ENCODE measurements around the gene VEZF1. TPM values are rescaled to one million over a fixed set of nuclear protein-coding genes. Genes with fewer than 3 reads are reported as not detected.
"Not testable (repeated sequence)": the region's sequence is repeated elsewhere in the genome, so short reads cannot be mapped to it uniquely, and the experiment has no call there.

VEZF1 gene
- total RNA-seq, 1 experiment from 2014 or later: 45.5 TPM

DNA sequence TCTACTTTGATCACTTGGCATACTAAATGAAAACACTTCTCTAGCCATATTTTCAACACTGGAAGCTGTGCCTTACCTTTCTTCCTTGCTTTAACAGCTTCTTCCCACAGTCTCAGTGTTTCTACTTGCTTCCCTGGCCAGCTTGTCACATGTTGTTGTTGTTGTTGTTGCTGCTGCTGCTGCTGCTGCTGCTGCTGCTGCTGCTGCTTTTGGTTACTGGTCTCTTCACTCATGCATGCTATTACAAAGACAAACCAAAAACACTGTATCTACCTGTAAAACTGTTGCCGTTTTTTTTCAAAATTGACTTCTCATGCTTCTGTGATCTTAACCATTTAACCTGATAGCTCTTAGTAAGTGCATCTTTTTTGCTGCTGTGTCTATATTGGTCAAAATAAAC lies 9.0 kb downstream of the VEZF1 start:
- DNase-seq (ENCODE audit: extremely low read depth, low read depth): no peak

DNA sequence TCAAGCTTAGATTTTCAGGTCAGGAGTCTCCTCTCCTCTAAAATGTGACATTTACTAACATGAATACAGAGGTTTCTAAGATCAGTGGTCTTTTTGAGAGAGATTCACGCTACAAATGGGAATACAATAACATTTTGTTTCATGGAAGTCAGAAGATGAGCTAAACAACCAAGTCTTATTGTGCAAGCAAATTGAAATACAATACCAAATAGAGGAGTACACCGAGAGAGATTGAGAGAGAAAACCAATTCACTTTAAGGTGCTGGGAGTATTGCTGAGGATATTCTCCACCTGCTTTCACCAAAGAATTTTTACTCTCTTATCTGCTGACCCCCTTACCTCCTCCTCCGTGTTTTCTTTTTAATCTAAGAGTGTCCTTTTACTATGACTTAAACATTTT lies 11.5 kb downstream of the VEZF1 start:
- no peak for DNase-seq (ENCODE audit: extremely low read depth, low read depth)

DNA sequence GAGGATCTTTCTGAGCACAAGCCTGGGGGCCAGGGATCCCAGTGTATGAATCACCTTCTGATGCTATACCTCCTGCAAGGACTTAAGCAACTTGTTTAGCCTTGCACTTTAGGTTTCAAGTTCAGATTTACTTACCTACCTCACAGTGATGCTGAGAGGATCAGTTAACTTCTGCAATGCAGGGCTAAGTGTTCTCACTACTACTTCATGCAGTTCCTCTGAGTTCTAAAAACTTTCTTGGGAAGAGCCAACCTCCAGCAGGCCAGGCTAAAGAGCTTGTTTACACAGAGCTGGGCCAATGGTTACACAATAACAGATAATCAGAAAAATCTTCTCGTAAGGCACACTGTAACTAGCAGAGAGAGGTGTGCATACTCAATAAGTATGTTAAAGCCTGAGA lies 13.0 kb downstream of the VEZF1 start:
- no peak for DNase-seq (ENCODE audit: extremely low read depth, low read depth)

DNA sequence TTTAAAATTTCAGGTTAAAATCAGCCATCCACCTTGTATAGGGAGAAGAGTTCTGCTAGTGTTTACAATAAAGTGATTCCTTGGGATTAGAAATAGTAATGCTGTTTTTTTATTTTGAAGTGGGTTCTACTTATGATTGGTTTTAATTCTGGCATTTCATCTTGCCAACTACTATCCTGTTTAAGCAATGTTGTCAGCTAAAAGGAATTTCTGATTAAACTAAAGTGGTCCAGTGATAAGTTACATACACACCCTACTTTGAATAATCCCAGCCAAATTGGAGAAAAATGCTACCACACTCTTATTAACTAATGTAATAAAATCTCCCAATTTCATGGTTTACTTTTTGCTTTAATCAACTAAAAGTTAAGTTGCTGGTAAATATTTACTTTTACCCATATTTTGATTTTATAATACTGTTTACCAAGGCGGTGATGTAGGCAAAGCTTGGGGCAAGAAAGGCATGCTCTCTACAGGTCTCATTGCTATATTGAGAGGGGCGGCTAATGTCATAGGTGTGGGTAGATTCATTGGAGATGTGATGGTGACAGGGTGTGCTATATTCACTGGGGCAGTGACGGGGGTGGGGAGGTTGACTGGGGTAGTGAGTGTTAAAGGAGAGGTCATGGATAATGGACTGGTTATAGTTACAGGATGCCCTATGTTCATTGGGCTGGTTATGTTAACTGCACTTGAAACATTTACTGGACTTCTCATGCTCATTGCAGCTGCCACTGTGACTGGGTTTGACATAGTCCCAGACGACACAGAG lies 13.8 kb downstream of the VEZF1 start:
- not testable (repeated sequence) for DNase-seq (ENCODE audit: extremely low read depth, low read depth)

DNA sequence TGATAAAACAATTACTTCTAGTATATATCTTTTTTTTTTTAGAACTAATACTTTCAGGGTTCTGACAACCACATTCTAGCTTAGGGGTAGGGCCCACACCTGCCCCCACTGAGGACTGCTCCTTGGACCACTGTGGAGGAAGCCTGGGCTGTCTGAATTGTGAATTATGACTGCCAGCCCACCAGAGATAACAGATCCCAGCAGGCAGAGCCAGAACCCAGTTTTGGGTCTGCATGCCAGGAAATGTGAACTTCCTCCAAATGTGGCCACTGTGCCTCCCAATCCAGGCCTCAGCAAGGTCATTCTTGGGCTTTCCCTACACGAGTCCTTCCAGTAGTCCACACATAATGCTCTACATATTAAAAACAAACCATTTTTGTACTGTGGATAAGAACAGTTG lies 15.9 kb downstream of the VEZF1 start:
- DNase-seq (ENCODE audit: extremely low read depth, low read depth): no peak

DNA sequence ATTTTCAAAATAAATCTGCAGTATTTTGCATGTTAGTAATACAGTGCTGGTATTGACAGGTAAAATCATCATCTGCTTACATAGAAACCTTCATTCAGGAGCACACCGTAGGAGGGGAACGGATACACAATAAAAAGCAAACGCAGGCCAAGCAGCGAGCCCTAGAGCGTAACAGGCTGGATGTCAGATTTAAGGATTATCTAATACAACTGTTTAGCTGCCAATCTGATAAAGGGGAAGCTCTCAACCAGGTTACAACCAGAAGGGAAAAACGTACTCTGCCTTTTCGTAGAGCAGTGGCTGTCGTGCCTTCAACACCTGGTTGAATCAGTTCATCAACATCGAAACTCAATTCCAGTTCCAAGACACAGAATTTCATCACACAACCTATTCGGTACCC lies 16.5 kb downstream of the VEZF1 start:
- no peak for DNase-seq (ENCODE audit: extremely low read depth, low read depth)

DNA sequence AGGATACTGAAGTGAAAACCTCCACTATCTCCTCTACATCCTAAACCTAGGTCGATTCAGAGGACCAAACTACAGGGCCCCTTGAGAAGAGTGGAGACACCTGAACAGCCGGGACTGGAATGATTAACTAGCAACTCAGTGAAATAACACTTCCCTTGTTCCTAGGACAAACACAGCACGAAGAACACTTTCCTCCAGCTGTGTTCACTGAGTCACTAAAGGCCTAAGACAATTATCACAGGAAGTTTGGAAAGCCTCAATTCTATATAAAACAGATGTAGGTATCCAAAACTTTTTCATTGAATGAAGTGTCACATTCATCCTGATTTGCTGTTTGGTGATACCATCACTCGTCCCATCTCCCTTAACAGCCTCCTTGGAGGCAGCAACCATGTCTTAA lies 17.3 kb downstream of the VEZF1 start:
- DNase-seq (ENCODE audit: extremely low read depth, low read depth): no peak

DNA sequence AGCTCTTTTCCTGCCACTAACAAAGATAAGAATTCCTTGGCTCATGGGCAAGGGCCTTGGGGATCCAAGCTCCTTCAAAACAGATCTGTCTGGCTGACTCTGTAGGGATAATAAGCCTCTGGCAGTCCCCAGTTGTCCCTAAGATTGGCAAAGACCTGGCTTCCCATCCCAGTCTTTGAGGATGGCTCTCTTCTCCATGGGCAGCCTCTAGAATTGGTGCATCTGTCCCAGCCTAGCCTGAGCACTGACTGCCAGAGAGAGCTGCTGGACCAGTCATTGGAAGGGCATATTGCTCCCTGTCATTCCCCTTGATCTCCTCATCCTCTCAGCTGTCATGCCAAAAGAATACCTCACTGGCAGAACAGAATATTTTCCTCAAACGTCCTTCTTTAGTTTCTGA lies 19.6 kb downstream of the VEZF1 start:
- DNase-seq (ENCODE audit: extremely low read depth, low read depth): no peak

DNA sequence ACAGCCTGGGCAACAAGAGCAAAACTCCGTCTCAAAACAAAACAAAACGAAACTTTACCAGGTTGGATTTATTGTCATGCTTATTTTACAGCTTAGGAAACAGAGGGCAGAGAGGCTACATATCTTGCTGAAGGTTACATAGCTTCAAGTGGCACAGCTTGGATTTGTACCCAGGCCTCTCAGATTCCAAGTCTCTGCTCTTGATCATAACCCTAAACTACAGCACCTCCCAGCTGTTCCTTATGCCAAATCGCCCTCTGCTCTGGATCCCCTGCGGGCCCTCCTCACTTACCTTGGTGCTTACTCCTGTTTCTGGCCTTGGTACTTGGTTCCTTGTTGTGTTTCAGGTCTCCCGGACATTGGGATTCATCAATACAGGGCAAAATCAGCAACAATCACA lies 21.2 kb downstream of the VEZF1 start:
- no peak for DNase-seq (ENCODE audit: extremely low read depth, low read depth)

DNA sequence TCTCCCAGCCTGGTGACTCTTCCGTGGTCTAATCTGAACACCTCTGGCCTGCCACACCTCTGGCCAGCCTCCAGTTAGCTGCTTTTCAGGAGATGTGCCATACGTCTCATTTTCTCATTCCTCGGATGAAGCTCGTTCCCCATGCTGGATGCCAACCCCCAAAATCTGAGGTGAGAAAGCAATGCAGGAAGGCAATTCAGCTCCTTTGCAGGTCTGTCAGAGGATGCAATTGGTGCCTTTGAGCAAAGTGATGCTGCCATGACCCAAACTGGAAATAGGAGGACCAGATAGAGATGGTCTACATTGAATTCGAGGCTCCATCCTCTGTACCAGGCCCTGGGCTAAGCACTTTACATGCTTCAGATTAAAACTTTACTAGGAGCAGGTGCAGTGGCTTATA lies 21.8 kb downstream of the VEZF1 start:
- DNase-seq (ENCODE audit: extremely low read depth, low read depth): no peak

DNA sequence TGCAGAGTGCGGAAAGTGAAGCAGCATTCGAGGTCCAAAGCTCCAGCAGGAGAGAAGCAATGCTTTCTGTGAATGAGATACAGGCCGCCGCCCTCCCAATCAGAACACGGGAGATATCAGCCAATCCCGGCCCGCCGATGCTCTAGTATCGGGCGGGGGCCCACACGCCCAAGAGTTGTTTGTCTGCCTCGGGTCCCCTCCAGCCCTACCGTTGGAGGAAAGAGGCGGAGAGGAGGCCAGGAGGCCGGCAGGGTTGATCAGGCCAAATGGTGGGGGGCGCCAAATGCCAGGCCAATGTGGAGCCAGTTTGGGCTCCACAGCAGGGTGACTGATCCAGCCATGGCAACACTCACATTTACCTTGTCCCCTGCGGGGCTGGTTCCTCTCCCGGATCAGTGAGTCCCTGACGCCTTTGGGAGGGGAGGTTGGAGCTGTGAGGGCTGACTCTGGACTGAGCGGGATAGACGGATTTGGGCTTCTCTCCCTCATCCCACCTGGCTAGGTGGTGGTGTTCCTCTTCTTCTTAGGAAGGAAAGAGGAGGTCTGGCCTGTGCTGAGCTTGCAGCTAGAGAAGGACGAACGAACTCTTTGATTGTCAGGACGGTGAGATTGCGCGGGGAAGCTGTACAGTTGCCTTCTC lies 22.4 kb downstream of the VEZF1 start:
- no peak for DNase-seq (ENCODE audit: extremely low read depth, low read depth)

DNA sequence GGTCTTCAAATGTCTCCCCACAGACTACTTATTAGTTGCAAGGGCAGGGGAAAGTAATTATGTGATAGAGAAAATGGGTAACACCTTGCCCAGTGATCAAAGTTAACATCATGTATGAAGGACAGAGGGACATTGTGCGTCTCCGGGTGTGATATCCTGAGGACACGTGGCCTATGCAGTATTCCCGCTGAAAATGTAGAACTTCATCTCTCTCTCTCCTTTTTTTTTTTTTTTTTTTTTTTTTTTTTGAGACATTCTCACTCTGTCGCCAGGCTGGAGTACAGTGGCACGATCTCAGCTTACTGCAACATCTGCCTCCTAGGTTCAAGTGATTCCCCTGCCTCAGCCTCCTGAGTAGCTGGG lies 24.9 kb downstream of the VEZF1 start:
- DNase-seq (ENCODE audit: extremely low read depth, low read depth): no peak

DNA sequence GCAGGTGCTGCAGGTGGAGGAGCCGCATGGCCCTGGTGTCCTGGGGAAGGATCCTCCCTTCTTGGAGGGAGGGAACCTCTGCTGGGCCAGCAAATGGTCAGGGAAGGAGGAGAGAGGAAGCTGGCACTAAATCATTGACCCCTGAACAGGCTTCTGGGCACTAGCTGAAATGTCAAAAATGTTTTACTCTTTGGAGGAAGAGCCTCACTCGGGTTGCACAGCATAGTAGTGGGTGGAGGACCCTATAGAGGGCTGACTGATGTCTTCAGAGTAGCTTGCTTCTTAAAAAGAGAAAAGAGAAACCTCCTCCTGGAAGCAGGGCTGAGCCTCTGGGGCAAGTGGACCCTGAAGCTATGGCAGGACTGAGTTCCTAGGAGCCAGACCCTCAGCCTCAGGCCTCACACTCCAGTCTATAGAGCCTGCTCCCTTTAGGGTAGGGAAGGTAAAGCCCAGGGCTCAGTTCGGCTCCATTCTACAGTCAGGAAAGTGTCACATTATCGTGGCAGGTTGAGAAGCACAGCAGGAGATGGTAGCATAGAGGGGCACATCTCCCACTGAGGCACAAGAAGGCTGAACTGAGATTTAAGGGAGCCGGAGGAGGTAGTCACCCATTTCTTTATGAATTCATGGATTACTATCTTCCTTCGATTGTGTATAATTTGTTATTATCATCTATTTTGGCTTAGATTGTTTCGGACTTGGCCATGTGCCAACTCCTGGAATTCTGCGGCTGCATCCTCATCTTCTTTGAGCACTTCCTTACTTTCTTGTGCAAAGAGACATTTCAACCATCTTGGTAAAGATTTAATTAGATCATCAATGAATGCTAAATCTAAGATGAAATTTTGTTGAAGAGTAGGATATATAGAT lies 25.5 kb downstream of the VEZF1 start:
- no peak for DNase-seq (ENCODE audit: extremely low read depth, low read depth)

DNA sequence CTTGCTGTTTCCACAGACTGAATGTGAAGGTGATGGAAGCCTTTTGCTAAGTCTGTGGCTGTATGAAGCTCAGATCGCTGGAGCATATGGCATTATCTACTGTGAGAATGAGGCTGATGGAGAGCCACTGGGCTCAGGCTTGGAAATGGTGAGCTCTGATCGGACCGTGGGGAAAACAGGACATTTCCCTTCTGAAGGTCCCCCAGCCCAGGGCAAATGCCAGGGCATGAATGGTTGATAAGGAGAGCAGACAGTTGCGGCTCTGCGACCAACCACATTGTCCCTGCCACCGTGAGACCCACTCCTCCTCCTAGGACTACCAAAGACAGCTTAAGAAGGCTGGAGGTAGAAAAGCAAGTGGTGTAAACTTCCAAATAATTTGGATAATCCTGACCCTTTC lies 28.1 kb downstream of the VEZF1 start:
- no peak for DNase-seq (ENCODE audit: extremely low read depth, low read depth)

DNA sequence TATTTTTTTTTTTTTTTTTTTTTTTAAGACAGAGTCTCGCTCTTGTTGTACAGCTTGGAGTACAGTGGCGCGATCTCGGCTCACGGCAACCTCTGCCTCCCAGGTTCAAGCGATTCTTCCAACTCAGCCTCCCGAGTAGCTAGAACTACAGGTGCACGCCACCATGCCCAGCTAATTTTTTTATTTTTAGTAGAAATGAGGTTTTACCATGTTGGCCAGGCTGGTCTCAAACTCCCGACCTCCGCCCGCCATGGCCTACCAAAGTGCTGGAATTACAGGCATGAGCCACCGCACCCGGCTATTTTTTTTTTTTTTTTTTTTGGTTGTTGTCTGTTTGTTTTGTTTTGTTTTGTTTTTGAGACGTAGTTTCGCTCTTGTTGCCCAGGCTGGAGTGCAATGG lies 29.7 kb downstream of the VEZF1 start:
- DNase-seq (ENCODE audit: extremely low read depth, low read depth): not testable (repeated sequence)

DNA sequence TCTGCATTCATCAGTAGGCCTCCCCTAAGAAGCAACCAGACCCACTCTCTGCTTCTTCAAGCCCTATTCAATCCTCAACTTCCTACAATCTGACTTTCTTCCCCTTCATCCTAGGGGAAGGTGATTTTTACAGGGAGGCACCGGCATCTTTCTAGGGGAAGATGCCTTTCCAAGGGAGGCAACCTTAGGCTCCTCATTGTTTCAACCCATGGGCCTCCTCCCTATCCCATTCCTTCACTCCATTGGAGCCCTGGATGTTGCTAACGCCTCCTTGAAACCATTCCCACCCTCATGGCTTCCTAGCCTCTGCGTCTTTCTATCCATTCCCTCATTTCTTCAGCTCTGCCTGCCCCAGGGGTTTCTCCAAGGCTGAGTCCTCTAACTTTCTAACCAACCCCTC lies 30.2 kb downstream of the VEZF1 start:
- no peak for DNase-seq (ENCODE audit: extremely low read depth, low read depth)

DNA sequence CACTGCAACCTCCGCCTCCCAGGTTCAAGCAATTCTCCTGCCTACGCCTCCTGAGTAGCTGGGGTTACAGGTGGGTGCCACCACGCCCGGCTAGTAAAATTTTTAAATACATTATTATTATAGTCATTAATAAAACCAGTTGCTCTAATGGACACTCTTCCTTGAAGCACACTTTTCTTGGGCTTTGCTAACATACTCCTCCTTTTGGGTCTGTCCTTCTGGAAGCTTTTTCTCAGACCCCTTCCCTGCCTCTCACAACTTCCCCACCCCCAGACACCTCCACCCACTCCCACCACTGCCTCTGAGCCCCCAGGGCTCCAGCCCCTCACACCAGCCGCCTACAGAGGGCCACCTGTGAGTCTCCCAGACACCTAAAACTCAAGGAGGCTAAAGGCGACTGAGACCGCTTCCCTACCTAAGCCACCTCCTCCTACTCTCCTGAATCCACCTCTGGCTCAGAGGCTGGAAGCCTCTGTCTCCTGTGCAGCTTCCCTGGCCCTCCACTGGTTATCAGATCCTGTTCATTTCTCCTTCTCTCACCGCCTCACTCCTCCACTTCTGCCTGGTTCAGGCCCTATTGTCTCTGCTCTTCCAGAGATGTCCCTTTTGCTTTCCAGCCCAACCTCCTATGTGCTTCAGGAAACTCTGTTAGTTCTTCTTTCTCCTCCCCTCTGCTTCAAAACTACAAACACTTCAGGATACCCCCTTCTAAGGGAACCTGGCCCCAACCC lies 30.8 kb downstream of the VEZF1 start:
- no peak for DNase-seq (ENCODE audit: extremely low read depth, low read depth)

DNA sequence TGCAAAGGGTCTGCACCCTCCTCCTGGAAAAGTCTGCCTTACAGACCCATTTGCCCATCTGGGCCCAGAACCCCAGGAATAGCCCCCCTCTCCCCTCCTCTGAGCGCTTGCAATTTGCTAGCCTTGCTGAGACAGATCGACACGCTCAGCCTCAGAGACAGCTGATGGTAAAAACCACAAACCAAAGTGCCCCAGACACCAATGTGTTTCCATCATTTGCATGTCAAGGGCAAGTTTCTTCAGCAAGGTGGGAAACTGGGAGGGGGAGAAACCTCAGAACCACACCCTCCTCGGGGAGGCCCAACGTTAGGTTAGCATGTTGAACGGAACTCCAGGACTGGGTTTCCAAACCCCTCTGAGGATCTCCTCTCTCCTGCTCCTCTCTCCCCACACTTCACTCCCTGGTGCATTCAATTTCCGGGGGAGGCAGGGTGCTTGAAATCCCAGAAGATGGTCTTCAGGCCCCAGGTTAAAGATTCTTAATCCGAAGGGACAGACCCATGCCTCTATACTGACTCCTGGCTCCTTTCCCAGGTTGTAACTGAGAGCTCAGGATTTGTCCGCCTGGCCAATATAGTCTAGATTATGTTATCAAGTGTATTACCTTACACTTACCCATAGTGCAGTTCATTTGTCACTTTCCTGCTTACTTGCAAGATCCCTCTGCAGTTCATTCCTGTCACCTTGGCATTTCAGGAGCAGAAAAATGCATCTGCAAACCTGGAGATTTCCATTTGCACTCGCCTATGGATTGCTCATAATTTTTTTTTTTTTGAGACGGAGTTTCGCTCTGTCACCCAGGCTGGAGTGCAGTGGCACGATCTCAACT lies 31.5 kb downstream of the VEZF1 start:
- no peak for DNase-seq (ENCODE audit: extremely low read depth, low read depth)

DNA sequence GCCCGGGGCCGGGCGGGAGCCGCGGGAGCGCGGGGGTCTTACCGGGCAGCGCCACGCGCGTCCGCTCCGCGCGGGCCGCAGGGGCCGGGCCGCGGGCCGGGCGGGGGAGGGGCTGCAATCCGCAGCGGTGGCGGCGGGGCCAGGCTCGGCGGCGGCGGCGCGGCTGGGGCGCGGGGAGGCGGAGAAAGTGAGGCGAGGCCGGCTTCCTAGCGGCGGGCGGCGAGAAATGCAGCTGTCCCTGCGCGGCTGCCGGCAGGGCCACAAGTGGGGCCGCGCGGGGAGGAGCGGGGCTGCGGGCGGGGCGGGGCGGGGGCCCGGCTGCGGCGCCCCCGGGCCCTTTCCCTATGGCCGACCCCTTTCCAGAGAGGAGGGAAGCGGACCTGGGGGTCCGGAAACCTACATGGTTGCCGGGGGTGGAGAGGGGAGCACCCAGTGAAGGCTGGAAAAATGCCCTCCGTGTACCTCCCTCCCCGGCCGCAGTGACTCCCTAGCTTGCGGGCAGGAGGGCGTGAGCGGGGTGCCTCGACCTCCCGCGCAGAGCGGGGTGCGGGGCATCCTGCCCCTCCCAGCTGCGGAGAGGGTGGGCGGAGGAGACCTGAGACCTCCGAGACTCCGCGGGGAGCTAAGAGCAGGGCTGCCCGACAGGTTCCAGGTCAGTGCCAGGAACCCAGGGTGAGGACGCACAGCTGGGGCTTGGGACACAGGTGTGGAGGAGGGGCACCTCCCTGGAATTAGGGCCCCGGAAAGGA lies 32.7 kb downstream of the VEZF1 start, which contains the start of gene CUEDC1:
Gene CUEDC1, minus strand, starts transcription at position 230 of the 749 bp plus-strand sequence. CDS start 69,848 bp downstream, outside the sequence.
- peak; percentile 61 for DNase-seq (ENCODE audit: extremely low read depth, low read depth)
